Activated CD8-positive, alpha-beta T cell treated with anti-CD3 and anti-CD28 coated beads for 36 hours (primary cell): ENCODE data around the gene CNGA3. TPM values are rescaled to one million over a fixed set of nuclear protein-coding genes. Genes with fewer than 3 reads are reported as not detected.

Source experiments
- ATAC-seq: fragments of 200-7000 bp; cut with Tn5 transposase; one replicate; pipeline ENCODE4 v1.10.0; 2021; ENCODE audit warnings: mild to moderate bottlenecking, moderate library complexity
- CTCF ChIA-PET: fragments of 350-600 bp; sonication (Branson Sonifier 250); formaldehyde crosslinking; loops from one replicate; lab custom pipeline; 2021; ENCODE audit warnings: antibody characterized with exemption; lab: Charles Lee
- POLR2A ChIA-PET: fragments of 350-600 bp; sonication (Branson Sonifier 250); formaldehyde crosslinking; loops from one replicate; lab custom pipeline; 2021; ENCODE audit warnings: antibody characterized with exemption; lab: Charles Lee
- DNase-seq: peaks from one replicate; pipeline ENCODE4 v3.0.0-alpha.2; 2020
- H3K27ac Mint-ChIP-seq: one replicate; pipeline ENCODE4 v1.8.0; 2021; ENCODE audit warnings: mild to moderate bottlenecking, mixed read lengths
- H3K27me3 Mint-ChIP-seq: one replicate; pipeline ENCODE4 v1.8.0; 2021; ENCODE audit warnings: mixed read lengths
- H3K36me3 Mint-ChIP-seq: one replicate; pipeline ENCODE4 v1.8.0; 2021; ENCODE audit warnings: low read depth, mixed read lengths
- H3K4me1 Mint-ChIP-seq: one replicate; pipeline ENCODE4 v1.8.0; 2021; ENCODE audit warnings: low read depth, mixed read lengths
- H3K4me3 Mint-ChIP-seq: one replicate; pipeline ENCODE4 v1.8.0; 2021; ENCODE audit warnings: mild to moderate bottlenecking, moderate library complexity, mixed read lengths
- H3K9me3 Mint-ChIP-seq: one replicate; pipeline ENCODE4 v1.8.0; 2021; ENCODE audit warnings: mixed read lengths
- CTCF ChIP-seq: fragments of 200-600 bp; IDR thresholded peaks from one replicate; pipeline ENCODE4 v1.8.0; 2022; ENCODE audit warnings: antibody characterized with exemption, mild to moderate bottlenecking
- intact Hi-C: fragments of 100-400 bp; cut with micrococcal nuclease; formaldehyde crosslinking; loops from one replicate; pipeline ENCODE4 v1.10.0; 2022
- total RNA-seq, 2 experiments: library from RNA; stranded (reverse); gene quantifications; one replicate each; pipeline ENCODE4 v1.2.3, GENCODE V29; 2021

The CNGA3 gene
- total RNA-seq, 2 experiments from 2014 or later, result not detected

DNA sequence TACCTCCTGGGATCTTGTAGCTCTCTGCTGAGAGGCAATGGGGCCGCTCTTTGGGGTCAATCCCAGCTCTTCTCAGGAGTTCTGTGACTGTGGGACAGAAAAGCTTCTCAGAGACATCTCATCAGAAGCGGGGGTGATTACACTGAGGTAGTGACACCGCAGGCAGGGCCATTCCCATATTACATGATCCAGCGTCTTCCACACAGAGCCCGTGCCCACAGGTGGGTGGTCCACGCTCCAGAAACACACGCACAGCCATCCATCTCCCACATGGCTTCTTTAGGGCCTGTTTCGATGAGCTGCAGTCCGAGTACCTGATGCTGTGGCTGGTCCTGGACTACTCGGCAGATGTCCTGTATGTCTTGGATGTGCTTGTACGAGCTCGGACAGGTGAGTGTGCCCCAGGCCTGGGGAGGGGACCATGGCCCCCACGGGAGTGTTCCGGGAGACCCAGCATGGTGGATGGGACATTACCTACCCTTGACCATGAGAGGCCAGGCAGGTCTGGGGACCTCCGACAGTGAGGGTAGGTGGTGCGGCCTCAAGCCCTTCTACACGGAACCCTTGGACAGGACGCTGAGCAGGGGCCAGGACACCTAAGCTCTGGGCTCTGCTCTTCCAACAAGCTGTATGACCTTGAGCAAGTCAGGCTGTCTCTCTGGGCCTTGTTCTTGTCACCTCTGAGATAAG is 45.5 kb downstream of the CNGA3 start:
- intact Hi-C loops, result no loop called here
- no peaks in the 10 kb centered on the region for H3K4me1 Mint-ChIP-seq
- H3K36me3 Mint-ChIP-seq, result no peaks in the 10 kb centered on the region
- peaks cover 5% of the 10 kb centered on the region for H3K27me3 Mint-ChIP-seq
- H3K27ac Mint-ChIP-seq, result no peak overlapping the region
- H3K4me3 Mint-ChIP-seq, result no peak overlapping the region
- DNase-seq (no peak), ATAC-seq (no peak)
- ChIA-PET POLR2A (no interaction called here), CTCF (interaction anchor here (0.7 to 2.0 kb wide), 3 partner anchors 21 to 582 kb away, joined by 3 to 7 read pairs (median 3); no protein-coding TSS in a partner anchor)
- no peak for TF ChIP-seq CTCF
- H3K9me3 Mint-ChIP-seq, result no peaks in the 10 kb centered on the region

DNA sequence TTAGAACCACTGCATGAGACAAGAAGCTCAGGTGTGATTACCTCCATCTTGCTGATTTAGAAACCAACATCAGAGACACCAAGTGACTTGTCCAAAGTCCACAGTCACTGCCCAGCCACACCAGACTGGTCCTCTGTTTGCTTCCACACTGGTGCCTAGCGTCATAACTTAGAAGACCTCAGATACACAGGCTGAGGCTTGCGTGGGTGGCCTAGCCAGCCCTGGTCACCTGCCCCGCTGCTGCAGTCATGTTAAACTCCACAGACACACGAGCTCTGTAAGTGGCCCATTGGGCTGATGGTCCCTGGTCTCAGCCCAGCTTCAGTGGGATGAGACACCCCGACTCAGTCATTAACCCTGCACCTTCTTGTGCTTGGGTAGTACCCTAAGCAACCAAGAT is 47.1 kb downstream of the CNGA3 start:
- no peaks in the 10 kb centered on the region for H3K9me3 Mint-ChIP-seq
- H3K4me1 Mint-ChIP-seq, result no peaks in the 10 kb centered on the region
- no peaks in the 10 kb centered on the region for H3K36me3 Mint-ChIP-seq
- DNase-seq (no peak), ATAC-seq (no peak)
- POLR2A ChIA-PET, result interaction anchor here (0.9 kb wide), 1 partner anchor 7 kb away, joined by 5 read pairs; no protein-coding TSS in a partner anchor
- intact Hi-C loops, result no loop called here
- peaks cover 5% of the 10 kb centered on the region for H3K27me3 Mint-ChIP-seq
- no peak overlapping the region for H3K4me3 Mint-ChIP-seq
- H3K27ac Mint-ChIP-seq, result no peak overlapping the region
- no peak for TF ChIP-seq CTCF
- CTCF ChIA-PET, result interaction anchor here (2.0 kb wide), 1 partner anchor 20 kb away, joined by 7 read pairs; no protein-coding TSS in a partner anchor

DNA sequence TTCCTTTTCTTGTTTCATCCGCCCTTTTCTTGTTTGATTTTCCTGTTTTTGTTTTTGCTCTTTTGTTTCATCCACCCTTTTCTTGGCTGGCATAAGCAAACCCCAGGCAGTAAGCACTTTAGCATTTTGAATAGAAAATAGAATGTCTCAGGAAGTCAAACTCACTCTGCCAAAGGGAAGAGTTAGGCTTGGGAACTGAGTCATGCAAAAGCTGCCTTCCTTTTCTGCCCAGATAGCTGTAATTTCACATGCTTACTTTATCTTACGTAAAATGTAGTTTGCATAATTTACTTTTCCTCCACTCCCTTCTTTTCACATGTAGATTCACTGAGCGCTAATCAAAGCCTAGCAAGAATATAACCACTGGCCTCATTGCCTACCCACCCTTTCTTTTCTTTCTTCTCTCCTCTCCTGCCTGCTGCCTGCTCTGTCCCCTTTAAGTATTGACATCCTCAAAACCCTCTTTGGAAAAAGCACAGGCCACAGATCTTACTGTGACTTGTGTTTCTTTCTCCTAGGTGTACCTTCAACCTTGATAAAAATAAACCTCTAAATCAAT is 48.4 kb downstream of the CNGA3 start:
- POLR2A ChIA-PET, result no interaction called here
- Mint-ChIP-seq H3K4me3 (no peak overlapping the region), H3K9me3 (no peaks in the 10 kb centered on the region), H3K27me3 (peaks cover 7% of the 10 kb centered on the region), H3K27ac (no peak overlapping the region), H3K36me3 (no peaks in the 10 kb centered on the region), H3K4me1 (no peaks in the 10 kb centered on the region)
- no peak for DNase-seq
- intact Hi-C loops, result no loop called here
- TF ChIP-seq CTCF, result no peak
- ATAC-seq, result no peak
- CTCF ChIA-PET, result interaction anchor here (1.2 kb wide), 1 partner anchor 9 kb away, joined by 4 read pairs; no protein-coding TSS in a partner anchor

- peaks cover 11% of the 10 kb centered on the region for H3K27me3 Mint-ChIP-seq
- no peak overlapping the region for H3K27ac Mint-ChIP-seq
- TF ChIP-seq CTCF, result no peak
- no peak for DNase-seq
- intact Hi-C loops, result no loop called here
- ATAC-seq, result no peak
- H3K36me3 Mint-ChIP-seq, result no peaks in the 10 kb centered on the region
- no peaks in the 10 kb centered on the region for H3K4me1 Mint-ChIP-seq
- no peaks in the 10 kb centered on the region for H3K9me3 Mint-ChIP-seq
- ChIA-PET CTCF (interaction anchor here (1.2 kb wide), 1 partner anchor 11 kb away, joined by 4 read pairs; no protein-coding TSS in a partner anchor), POLR2A (no interaction called here)
- no peak overlapping the region for H3K4me3 Mint-ChIP-seq
These were observed 49.7 kb downstream of the CNGA3 start for GRCh38 chr2:98395977-98396376.

GRCh38 chr2:98396745-98397355 is 50.6 kb downstream of the CNGA3 start:
- peaks cover 11% of the 10 kb centered on the region for H3K27me3 Mint-ChIP-seq
- intact Hi-C loops, result no loop called here
- DNase-seq (no peak), ATAC-seq (no peak)
- no peaks in the 10 kb centered on the region for H3K4me1 Mint-ChIP-seq
- TF ChIP-seq CTCF, result no peak
- no peaks in the 10 kb centered on the region for H3K9me3 Mint-ChIP-seq
- ChIA-PET POLR2A (no interaction called here), CTCF (interaction anchor here (1.2 kb wide), 1 partner anchor 12 kb away, joined by 4 read pairs; no protein-coding TSS in a partner anchor)
- H3K4me3 Mint-ChIP-seq, result no peak overlapping the region
- H3K36me3 Mint-ChIP-seq, result no peaks in the 10 kb centered on the region
- no peak overlapping the region for H3K27ac Mint-ChIP-seq
